HL-60/S4 treated with phorbol 12-myristate 13-acetate at 8.2 ng/mL for 4 days and 3 days (cell line): ENCODE measurements around the gene PPP2R2C.

ENCODE experiments used
- in situ Hi-C: fragments of 300-500 bp; cut with MboI; formaldehyde crosslinking; loops from 2 replicates; pipeline ENCODE4 v1.15.0; 2022; ENCODE audit warnings: low sequenced_read_pairs

Gene PPP2R2C

GRCh38 chr4:6367371-6367851 is 105.0 kb downstream of the PPP2R2C start:
- in situ Hi-C loops = no loop called here

DNA sequence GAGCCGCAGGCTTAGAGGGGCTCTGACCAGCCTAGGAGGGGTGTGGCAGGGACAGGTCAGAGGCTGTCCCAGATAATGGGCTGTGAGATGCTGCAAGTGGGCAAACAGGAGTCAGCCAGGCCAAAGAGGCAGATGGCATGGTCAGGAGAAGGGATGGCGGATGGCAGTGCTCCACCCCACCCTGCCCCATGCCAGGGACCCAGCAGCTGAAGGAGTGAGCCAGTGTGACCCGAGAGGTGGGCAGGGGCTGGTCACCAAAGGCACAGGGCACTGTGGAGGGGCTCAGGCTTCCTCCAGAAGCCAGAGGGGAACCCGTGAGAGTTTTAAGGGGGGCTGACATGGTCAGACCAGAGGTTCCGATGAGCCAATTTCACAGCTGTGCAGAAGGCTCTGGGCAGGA is 105.8 kb downstream of the PPP2R2C start:
- in situ Hi-C loops = no loop called here

GRCh38 chr4:6365545-6366086 is 106.8 kb downstream of the PPP2R2C start:
- in situ Hi-C loops = no loop called here

- in situ Hi-C loops = no loop called here
These were observed 107.8 kb downstream of the PPP2R2C start for GRCh38 chr4:6364581-6364980.

- in situ Hi-C loops = no loop called here
These were observed 108.3 kb downstream of the PPP2R2C start for GRCh38 chr4:6364146-6364545.

- in situ Hi-C loops = no loop called here
These were observed 109.5 kb downstream of the PPP2R2C start for GRCh38 chr4:6362896-6363295.

DNA sequence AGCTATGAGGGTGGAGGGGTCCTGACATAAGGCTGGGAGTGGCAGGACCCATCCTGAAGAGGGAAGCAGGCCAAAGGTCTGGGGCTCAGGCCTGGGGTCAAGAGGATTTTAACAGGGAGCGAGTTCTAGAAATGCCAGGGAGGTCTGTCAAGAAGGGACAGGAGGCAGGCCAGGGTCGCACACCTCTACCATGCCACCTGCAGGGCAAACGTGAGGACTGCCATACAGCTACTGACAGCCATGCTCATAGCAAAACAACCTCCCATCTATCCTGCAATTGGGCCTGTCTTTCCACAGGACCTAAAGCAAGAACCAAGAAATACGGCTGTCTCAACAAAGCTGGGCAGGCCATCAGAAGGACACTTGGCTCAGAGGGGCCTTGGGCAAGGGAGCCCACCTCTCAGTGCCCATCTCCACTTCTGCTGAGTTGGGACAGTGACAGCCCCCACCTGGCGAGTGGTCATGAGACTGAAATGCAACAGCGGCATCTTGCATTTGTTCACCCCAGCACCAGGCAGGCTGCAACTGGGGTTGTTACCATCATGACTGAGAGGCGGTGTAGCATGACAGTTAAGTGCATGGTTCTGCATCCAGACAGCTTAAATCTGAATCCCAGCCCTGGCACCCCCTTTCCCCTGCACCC is 110.0 kb downstream of the PPP2R2C start:
- in situ Hi-C loops = no loop called here

DNA sequence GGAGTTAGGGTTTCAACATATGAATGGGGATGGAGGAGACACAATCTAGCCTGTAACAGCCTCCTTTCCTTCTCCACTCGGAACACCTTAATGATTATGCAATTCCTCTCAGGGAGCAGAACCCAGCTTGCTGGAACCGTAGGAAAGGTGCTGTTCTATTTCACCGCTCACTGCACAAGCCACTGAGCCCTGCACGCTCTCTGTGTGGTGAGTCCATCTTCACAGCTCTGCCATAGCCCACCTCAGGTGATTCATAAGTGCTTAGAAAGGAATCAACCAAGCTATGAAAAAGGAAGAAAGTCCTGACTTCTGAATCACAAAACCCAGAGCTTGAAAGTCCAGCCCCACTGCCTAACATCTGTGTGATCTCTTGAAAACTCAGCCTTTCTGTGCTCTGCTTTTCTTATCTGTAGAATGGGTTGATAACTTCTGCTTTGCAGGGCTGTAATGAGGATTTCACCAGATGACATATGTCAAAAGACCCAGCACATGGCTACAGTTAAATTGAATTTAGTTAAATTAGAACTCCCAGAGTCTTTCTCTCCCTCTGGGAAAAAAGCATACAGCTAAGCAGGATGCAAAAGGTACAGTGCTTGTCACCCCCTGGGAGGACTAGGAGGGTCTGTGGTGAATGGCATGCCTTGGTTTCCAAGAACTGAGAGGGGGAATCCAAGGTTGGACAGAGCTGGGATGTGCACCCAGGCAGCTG is 111.2 kb downstream of the PPP2R2C start:
- in situ Hi-C loops = no loop called here

DNA sequence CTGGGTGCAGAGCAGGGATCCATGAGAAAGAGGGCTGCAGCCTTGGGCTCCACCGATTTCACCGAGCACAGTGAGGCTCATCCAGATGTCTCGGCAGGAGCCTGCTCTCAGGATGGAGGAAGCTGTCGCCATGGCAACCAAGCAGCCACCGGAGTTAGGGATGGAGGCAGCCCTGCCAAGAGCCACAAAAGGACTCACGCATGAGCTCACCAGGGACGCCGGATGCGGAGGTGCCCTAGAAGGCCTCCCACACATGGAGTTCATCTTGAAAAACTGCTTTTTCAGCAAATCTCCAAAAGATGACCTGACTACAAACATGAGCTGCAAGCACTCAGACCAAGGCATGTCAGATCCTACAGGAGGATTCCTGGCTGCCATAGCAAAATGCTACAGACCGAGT is 112.0 kb downstream of the PPP2R2C start:
- in situ Hi-C loops = no loop called here

GRCh38 chr4:6359536-6360308 is 112.7 kb downstream of the PPP2R2C start:
- in situ Hi-C loops = no loop called here

DNA sequence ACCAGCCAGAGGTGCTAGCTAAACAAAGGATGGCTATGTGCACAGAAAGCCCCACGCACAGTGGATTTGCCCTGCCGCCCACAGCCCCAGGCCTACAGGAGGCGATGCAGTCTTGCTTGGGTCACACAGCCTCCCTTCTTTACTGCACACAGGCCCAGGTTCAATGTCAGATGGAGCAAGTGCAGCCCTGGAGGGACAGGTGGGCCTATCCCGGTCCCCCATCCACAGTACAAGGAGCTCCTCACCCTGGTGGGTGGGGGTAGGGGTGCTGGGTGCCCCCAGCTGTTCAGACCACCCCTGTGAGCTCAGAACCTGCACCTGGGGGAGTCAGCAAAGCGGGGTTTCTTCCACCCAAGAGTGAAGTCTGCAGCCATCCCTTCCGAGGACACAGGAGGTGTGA is 114.9 kb downstream of the PPP2R2C start:
- in situ Hi-C loops = no loop called here

- in situ Hi-C loops = no loop called here
These were observed 116.3 kb downstream of the PPP2R2C start for GRCh38 chr4:6356076-6356560.

GRCh38 chr4:6355052-6355451 is 117.4 kb downstream of the PPP2R2C start:
- in situ Hi-C loops = no loop called here

GRCh38 chr4:6354626-6355025 is 117.8 kb downstream of the PPP2R2C start:
- in situ Hi-C loops = no loop called here

DNA sequence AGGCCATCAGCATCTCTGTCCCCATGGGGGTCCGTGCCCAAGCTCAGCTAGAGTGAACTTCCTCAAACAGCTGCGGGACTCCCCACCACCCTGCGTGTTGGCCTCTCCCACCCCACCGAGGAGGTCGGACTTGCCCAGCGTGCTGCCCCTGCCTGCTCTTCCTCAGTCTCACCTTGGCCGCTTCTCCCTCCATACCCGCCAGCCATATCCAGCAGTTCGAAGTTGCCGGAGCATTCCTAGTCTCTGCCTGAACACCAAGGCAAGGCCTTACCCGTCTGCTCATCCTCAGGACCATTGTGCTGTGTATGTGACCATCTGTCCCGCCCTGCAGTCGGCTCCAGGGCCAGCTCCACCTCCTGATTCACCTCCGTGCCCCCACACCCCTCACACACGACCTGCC is 118.3 kb downstream of the PPP2R2C start:
- in situ Hi-C loops = no loop called here

DNA sequence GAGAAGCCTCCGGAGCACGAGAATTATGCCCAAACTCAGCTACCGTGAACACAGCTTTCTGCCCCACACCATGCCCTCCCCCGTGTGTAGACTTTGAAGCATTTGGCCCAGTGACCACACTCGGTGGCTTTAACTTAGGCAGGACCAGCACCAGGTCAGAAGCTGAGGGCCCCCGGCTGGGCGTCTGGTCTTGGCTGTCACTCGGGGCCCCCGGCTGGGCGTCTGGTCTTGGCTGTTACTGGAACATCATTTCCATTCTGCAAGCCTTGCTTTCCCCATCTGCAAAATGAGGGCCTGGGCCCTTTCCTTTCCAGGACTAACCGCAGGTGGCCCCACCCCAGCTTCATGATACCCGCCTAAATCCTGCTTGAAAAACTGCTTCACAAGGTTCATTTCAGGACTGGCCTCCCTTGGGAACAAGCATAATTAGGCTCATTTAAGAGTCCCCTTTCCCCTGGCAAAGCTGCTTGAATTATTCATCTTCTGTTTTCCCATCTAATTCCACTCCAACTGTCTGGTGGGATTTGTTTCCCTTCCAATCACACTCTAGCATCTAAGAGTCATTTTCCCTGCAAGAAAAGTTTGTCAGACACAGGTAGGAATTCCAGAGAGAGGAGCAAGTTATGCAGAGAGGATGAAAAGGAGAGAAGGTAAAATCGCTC is 120.3 kb downstream of the PPP2R2C start:
- in situ Hi-C loops = no loop called here

- in situ Hi-C loops = no loop called here
These were observed 121.0 kb downstream of the PPP2R2C start for GRCh38 chr4:6351246-6352000.

- in situ Hi-C loops = no loop called here
These were observed 121.8 kb downstream of the PPP2R2C start for GRCh38 chr4:6350646-6351045.

GRCh38 chr4:6349896-6350603 is 122.4 kb downstream of the PPP2R2C start:
- in situ Hi-C loops = no loop called here
